Neural cell (in vitro differentiated cells): ENCODE measurements around the gene MLPH. TPM values are rescaled to one million over a fixed set of nuclear protein-coding genes. Genes with fewer than 3 reads are reported as not detected.

Source experiments
- H2AFZ ChIP-seq: fragments of 200-600, 300-800 bp; sonication (generic), shearing (Covaris generic); 2 replicates; pipeline ENCODE4 v1.6.0; 2014; ENCODE audit warnings: low read depth, mild to moderate bottlenecking, antibody characterized with exemption, low read length, moderate library complexity
- H3F3A ChIP-seq: fragments of 200-600 bp; shearing (Covaris generic); 2 replicates; pipeline ENCODE4 v1.6.1; 2016; ENCODE audit warnings: mild to moderate bottlenecking, moderate library complexity, mixed read lengths, antibody characterized with exemption, low read length; ENCODE audit not compliant: insufficient read depth, poor library complexity, severe bottlenecking
- H3K27ac ChIP-seq: fragments of 200-600, 300-800 bp; sonication (generic), shearing (Covaris generic); 2 replicates; pipeline ENCODE4 v1.5.1; 2014; ENCODE audit warnings: mild to moderate bottlenecking, low read length, moderate library complexity
- H3K27me3 ChIP-seq: fragments of 300-800, 200-600 bp; sonication (generic), shearing (Covaris generic); 2 replicates; pipeline ENCODE4 v1.6.0; 2014; ENCODE audit warnings: mild to moderate bottlenecking, low read depth, low read length, moderate library complexity; ENCODE audit not compliant: insufficient read depth
- H3K36me3 ChIP-seq: fragments of 300-800, 200-600 bp; sonication (generic), shearing (Covaris generic); 2 replicates; pipeline ENCODE4 v1.5.1; 2014; ENCODE audit warnings: mild to moderate bottlenecking, antibody characterized with exemption, low read length, moderate library complexity; ENCODE audit not compliant: insufficient read depth
- H3K4me2 ChIP-seq: fragments of 300-800, 200-600 bp; sonication (generic), shearing (Covaris generic); 2 replicates; pipeline ENCODE4 v1.6.0; 2014; ENCODE audit warnings: mild to moderate bottlenecking, low read length
- H3K4me3 ChIP-seq: fragments of 300-800, 200-600 bp; sonication (generic), shearing (Covaris generic); 2 replicates; pipeline ENCODE4 v1.5.1; 2014; ENCODE audit warnings: mild to moderate bottlenecking, low read length, moderate library complexity
- H3K79me2 ChIP-seq: fragments of 200-600 bp; shearing (Covaris generic); replicated peaks from 2 replicates; pipeline ENCODE4 v1.6.0; 2014; ENCODE audit warnings: mild to moderate bottlenecking, low read length, moderate library complexity; ENCODE audit not compliant: insufficient read depth
- H3K9ac ChIP-seq: fragments of 300-800, 200-600 bp; sonication (generic), shearing (Covaris generic); 2 replicates; pipeline ENCODE4 v1.6.1; 2016; ENCODE audit warnings: mild to moderate bottlenecking, low read length, mixed read lengths
- H3K9me2 ChIP-seq: fragments of 200-600 bp; shearing (Covaris generic); 2 replicates; pipeline ENCODE4 v1.6.1; 2016; ENCODE audit warnings: mild to moderate bottlenecking, low read length, mixed read lengths; ENCODE audit not compliant: insufficient read depth
- H3K9me3 ChIP-seq: fragments of 200-600, 300-800 bp; sonication (generic), shearing (Covaris generic); 2 replicates; pipeline ENCODE4 v1.6.1; 2016; ENCODE audit warnings: mild to moderate bottlenecking, mixed run types, low read length, moderate library complexity, mixed read lengths
- H4K20me1 ChIP-seq: fragments of 200-600 bp; shearing (Covaris generic); 2 replicates; pipeline ENCODE4 v1.6.1; 2016; ENCODE audit warnings: mild to moderate bottlenecking, mixed run types; ENCODE audit not compliant: insufficient read depth
- CTCF ChIP-seq: fragments of 450-650 bp; IDR thresholded peaks from 2 replicates; pipeline ENCODE4 v1.5.1; 2014; ENCODE audit warnings: antibody characterized with exemption, mild to moderate bottlenecking, moderate library complexity; ENCODE audit not compliant: poor library complexity, severe bottlenecking
- EP300 ChIP-seq: fragments of 450-650 bp; conservative IDR thresholded peaks from 2 replicates; pipeline ENCODE4 v1.6.1; 2014; ENCODE audit warnings: antibody characterized with exemption, mild to moderate bottlenecking, moderate library complexity; ENCODE audit not compliant: poor library complexity, severe bottlenecking
- EZH2 ChIP-seq: fragments of 200-600, 300-800 bp; shearing (Covaris generic), sonication (generic); IDR thresholded peaks from 2 replicates; pipeline ENCODE4 v1.6.1; 2014; ENCODE audit warnings: antibody characterized with exemption, low read length, borderline replicate concordance, mild to moderate bottlenecking; ENCODE audit not compliant: insufficient read depth, poor library complexity, severe bottlenecking
- MXI1 ChIP-seq: fragments of 450-650 bp; conservative IDR thresholded peaks from 2 replicates; pipeline ENCODE4 v1.6.1; 2014; ENCODE audit warnings: antibody characterized with exemption, mild to moderate bottlenecking; ENCODE audit not compliant: poor library complexity, severe bottlenecking
- POLR2AphosphoS5 ChIP-seq: IDR thresholded peaks from 2 replicates; pipeline ENCODE4 v1.6.1; 2012
- RAD21 ChIP-seq: fragments of 450-650 bp; conservative IDR thresholded peaks from 2 replicates; pipeline ENCODE4 v1.6.1; 2014; ENCODE audit warnings: antibody characterized with exemption, mild to moderate bottlenecking, moderate library complexity
- REST ChIP-seq: IDR thresholded peaks from 2 replicates; pipeline ENCODE4 v1.6.1; 2012; ENCODE audit warnings: borderline replicate concordance
- SMC3 ChIP-seq: fragments of 450-650 bp; conservative IDR thresholded peaks from 2 replicates; pipeline ENCODE4 v1.6.1; 2014; ENCODE audit warnings: antibody characterized with exemption, mild to moderate bottlenecking, moderate library complexity; ENCODE audit not compliant: poor library complexity
- TAF1 ChIP-seq: IDR thresholded peaks from 2 replicates; pipeline ENCODE4 v1.6.1; 2012; ENCODE audit warnings: low read depth
- polyA plus RNA-seq: library from polyadenylated mRNA; depleted of rRNA; stranded (reverse); fragments of >200 nt; gene quantifications from 2 replicates; pipeline ENCODE4 v1.2.3, GENCODE V29; 2014

MLPH gene
- polyA plus RNA-seq, 1 donor from 2014 or later: not detected

GRCh38 chr2:237498341-237498740, 11.3 kb downstream of the MLPH start:
- Histone ChIP-seq H3K9ac (no peak overlapping the region), H3F3A (no peaks in the 10 kb centered on the region), H4K20me1 (no peaks in the 10 kb centered on the region), H3K27ac (no peak overlapping the region), H3K79me2 (no peaks in the 10 kb centered on the region), H3K9me3 (no peaks in the 10 kb centered on the region), H3K36me3 (no peaks in the 10 kb centered on the region), H3K4me3 (no peak overlapping the region), H3K4me2 (no peak overlapping the region), H3K27me3 (no peaks in the 10 kb centered on the region), H3K9me2 (no peaks in the 10 kb centered on the region), H2AFZ (no peak overlapping the region)
- TF ChIP-seq EP300: no peak
- no peak for TF ChIP-seq TAF1
- TF ChIP-seq CTCF: no peak
- TF ChIP-seq SMC3: no peak
- TF ChIP-seq POLR2AphosphoS5: no peak
- no peak for TF ChIP-seq REST
- TF ChIP-seq EZH2: no peak
- TF ChIP-seq MXI1: no peak
- TF ChIP-seq RAD21: no peak

GRCh38 chr2:237500681-237501424, 13.8 kb downstream of the MLPH start:
- Histone ChIP-seq H3K4me2 (no peak overlapping the region), H2AFZ (no peak overlapping the region), H3K27ac (no peak overlapping the region), H4K20me1 (no peaks in the 10 kb centered on the region), H3K9ac (no peak overlapping the region), H3F3A (no peaks in the 10 kb centered on the region), H3K36me3 (no peaks in the 10 kb centered on the region), H3K27me3 (no peaks in the 10 kb centered on the region), H3K9me3 (no peaks in the 10 kb centered on the region), H3K79me2 (no peaks in the 10 kb centered on the region), H3K9me2 (no peaks in the 10 kb centered on the region), H3K4me3 (no peak overlapping the region)
- TF ChIP-seq SMC3: no peak
